ENCODE data around the gene SNTG2.

The SNTG2 gene

GRCh38 chr2:1299043-1299442, 348.4 kb downstream of the SNTG2 start:
- no peak for DNase-seq

- no peak for DNase-seq
Measured at GRCh38 chr2:1300284-1300683, 349.6 kb downstream of the SNTG2 start.

- no peak for DNase-seq
Measured at GRCh38 chr2:1301056-1301455, 350.4 kb downstream of the SNTG2 start.

GRCh38 chr2:1305342-1306013, 354.8 kb downstream of the SNTG2 start:
- no peak for DNase-seq

GRCh38 chr2:1306014-1306686, 355.5 kb downstream of the SNTG2 start:
- DNase-seq: no peak

GRCh38 chr2:1306687-1307516, 356.3 kb downstream of the SNTG2 start:
- no peak for DNase-seq

- no peak for DNase-seq
Measured at GRCh38 chr2:1307670-1308069, 357.0 kb downstream of the SNTG2 start.

- DNase-seq: no peak
Measured at GRCh38 chr2:1308678-1309077, 358.0 kb downstream of the SNTG2 start.

GRCh38 chr2:1309507-1309906, 358.9 kb downstream of the SNTG2 start:
- no peak for DNase-seq

GRCh38 chr2:1310202-1310601, 359.6 kb downstream of the SNTG2 start:
- no peak for DNase-seq

GRCh38 chr2:1310866-1311265, 360.2 kb downstream of the SNTG2 start:
- DNase-seq: no peak

- no peak for DNase-seq
Measured at GRCh38 chr2:1313240-1313924, 362.7 kb downstream of the SNTG2 start.

GRCh38 chr2:1314254-1314653, 363.6 kb downstream of the SNTG2 start:
- no peak for DNase-seq

GRCh38 chr2:1318366-1319009, 367.8 kb downstream of the SNTG2 start:
- no peak for DNase-seq

GRCh38 chr2:1319393-1319792, 368.7 kb downstream of the SNTG2 start:
- no peak for DNase-seq

- DNase-seq: no peak
Measured at GRCh38 chr2:1321321-1321720, 370.7 kb downstream of the SNTG2 start.

GRCh38 chr2:1324884-1325283, 374.2 kb downstream of the SNTG2 start:
- no peak for DNase-seq

GRCh38 chr2:1328684-1329083, 378.0 kb downstream of the SNTG2 start:
- DNase-seq: no peak

- no peak for DNase-seq
Measured at GRCh38 chr2:1339388-1340140, 388.9 kb downstream of the SNTG2 start.

GRCh38 chr2:1340141-1340512, 389.5 kb downstream of the SNTG2 start:
- no peak for DNase-seq

GRCh38 chr2:1341404-1342120, 390.9 kb downstream of the SNTG2 start:
- no peak for DNase-seq

Measured in stimulated activated CD4-positive, alpha-beta T cell treated with anti-CD3 and anti-CD28 coated beads, Interleukin-1b, Interleukin-23, amount 100 ng/mL, for 48 hours (primary cell).